NCI-H526 (cell line): Measurements from ENCODE around the gene PLEKHA1.

Experiments
- DNase-seq, 2 experiments: peaks; one replicate each; lab custom pipeline; 2025; lab: John Stamatoyannopoulos, UW

The PLEKHA1 gene

DNA sequence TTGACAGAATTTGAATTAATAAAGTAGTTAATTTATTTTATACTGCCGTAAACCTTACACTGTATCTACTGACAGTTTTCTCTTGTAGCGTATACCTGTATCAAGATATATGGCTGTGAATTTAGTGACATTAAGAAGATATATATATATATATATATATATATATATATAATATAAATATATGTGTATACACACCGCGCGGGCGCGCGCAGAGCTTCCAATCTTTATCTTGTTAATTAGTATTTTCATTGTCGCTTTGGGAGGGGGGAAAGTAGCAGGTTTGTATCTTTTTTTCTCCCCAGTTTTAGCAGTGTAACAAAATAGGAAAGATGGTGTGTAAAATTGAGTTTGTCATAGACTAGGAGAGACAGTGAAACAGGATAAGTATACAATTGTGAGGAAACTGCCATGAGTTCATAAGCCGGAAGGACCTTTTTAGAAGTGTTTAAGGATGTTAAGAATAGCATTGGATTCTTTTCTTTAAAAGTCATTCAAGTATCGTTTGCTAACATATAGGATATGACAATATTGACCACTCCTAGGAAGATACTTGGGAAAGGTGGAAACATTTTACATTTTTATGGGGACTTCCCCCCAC, 2.0 kb downstream of the PLEKHA1 start:
- no peak for DNase-seq

DNA sequence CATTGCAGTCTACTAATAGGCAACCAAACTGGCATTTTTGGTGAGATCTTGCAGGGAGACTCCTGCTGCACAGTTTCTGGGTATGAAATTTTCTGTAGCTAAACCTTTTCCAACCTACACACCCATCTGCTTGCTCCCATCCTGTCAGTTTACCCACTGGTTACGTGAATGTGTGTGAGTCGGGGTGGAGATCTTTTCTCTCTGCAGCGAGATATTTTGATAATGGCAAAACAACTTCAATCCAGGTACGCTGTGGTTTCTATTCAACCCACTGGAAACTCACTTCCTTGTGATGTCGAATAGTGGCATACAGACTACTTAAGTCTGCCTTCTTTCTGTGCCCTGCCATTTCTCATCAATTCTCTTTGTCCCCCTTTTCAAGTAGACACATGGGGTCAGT, 4.5 kb downstream of the PLEKHA1 start:
- DNase-seq: no peak

DNA sequence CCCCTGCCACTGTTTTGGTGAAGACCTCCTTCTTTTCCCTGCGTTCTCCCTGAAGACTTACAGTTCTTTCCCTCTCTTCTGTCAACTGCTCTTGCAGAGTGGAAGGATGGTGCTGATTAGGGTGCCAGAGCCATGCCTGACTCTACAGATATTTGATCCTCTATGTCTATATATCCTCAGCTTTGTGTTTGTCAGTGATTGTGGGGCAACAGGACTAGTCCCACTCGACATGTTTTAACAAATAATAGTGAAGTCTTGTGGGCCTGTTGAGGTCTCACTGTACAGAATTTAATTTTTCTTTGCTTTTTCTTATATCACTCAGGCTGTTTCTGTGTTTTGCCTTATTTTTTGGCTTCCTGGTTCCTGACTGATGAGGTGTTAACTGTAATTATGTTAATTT, 5.0 kb downstream of the PLEKHA1 start:
- DNase-seq: no peak

DNA sequence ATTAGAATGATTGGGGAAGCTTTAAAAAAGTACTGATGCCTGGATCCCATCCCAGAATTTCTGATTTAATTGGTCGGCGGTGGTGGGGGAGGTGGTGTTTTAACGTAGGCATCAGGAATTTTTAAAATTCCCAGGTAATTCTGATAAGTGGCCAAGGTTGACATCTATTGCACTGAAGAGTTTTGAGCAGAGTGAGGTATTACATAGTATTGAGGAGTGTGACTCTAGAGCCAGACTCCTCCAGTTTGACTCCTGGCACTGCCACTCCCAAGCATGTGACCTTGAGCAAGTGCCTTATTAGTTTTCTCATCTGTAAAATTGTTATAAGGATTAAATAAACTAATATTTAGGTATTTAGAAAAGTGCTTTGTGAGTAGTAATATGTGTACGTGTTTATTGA, 6.2 kb downstream of the PLEKHA1 start:
- DNase-seq: no peak

DNA sequence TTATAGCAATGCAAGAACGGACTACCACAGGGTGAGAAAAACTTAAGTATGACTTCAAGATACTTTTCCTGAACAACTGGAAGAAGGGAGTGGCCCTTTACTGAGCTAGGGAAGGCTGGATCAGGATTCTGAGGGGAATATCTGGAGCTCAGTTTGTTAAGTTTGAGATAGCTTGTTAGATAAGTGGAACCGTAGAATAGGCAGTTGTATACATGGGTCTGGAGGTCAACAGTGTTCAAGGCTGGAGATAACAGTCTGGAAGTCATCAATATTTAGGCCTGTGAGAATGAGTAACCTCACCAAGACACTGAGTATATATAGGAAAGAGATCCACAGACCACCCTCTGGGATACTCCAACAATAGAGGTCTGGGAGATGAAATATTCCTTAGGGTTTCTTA, 7.2 kb downstream of the PLEKHA1 start:
- no peak for DNase-seq

DNA sequence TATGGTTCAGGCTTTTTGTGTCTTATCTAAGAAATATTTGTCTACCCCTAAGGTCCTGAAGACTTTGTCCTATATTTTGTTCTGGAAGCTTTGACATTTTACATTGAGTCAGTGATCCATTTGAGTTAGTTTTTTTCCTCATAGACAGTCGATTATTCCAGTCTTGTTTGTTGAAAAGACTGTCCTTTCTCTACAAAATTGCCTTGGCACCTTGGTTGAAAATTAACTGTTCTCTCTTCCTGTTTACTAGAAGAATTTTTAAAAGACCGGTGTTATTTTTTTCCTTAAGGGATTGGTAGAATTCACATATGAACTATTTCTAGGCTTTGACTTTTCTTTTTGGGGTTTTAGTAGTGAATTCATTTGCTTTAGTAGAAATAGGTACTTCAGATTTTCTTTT, 12.0 kb downstream of the PLEKHA1 start:
- no peak for DNase-seq

DNA sequence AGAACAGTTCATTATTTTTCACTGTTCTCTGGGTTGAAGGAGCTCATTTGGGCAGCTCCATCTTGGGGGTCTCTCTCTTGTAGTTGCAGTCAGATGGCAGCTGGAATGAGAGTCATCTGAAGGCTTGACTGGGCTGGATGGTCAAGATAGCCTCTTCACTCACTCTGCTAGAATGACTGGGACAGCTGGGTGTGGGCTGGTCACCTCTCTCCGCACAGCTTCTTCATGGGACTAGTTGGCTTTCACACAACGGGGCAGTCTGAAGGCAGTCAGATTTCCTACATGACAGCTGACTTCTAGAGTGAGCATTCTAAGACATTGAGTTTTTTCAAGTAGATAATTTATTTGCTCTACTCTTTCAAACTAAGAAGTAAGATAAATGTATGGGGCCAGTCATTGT, 13.1 kb downstream of the PLEKHA1 start:
- DNase-seq: no peak

DNA sequence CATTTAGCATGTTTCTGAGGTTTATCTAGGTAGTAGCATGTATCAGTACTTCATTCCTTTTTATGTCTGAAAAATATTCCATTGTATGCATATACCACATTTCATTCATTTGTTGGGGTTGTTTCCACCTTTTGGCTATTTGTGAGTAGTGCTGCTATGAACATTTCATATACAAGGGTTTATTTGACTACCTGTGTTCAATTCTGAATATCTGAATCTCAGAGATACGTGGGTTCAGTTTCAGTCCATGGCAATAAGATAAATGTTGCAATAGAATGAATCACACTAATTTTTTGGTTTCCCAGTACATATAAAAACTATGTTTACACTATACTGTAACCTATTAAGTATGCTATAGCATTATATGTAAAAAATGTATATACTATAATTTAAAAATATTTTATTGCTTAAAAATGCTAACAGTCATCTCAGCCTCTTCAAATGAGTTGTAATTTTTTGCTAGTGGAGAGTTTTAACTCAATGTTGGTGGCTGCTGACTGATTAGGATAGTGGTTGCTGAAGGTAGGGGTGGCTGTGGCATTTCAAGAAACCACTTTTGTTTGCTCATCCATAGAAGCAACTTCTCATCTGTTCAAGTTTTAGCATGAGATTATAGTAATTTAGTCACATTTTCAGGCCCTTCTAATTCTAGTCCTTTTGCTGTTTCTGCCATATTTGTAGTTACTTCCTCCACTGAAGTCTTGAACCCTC, 13.9 kb downstream of the PLEKHA1 start:
- DNase-seq: no peak

DNA sequence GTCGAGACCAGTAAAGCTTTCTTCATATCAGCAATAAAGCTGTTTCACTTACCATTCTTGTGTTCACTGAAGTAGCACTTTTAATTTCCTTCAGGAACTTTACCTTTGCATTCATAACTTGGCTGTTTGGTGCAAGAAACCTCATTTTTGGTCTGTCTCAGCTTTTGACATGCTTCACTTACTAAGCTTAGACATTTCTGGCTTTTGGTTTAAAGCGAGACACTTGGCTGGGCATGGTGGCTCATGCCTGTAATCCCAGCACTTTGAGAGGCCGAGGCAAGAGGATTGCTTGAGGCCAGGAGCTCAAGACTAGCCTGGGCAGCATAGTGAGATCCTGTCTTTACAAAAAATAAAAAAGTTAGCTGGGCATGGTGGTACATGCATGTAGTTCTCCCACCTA, 15.8 kb downstream of the PLEKHA1 start:
- DNase-seq: no peak

DNA sequence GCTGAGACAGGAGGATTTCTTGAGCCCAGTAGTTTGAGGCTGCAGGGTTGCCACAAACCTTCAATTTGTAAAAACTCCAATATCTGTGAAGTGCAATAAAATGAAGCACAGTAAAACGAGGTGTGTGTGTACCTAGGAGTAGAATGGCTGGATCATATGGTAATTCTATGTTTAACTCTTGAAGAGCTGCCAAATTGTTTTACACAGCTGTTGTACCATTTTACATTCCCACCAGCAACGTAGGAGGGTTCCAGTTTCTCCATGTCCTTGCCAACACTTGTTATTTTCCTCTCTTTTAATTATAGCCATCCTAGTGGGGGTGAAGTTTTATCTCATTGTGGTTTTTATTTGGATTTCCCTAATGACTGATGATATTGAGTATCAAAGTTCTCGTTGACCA, 16.2 kb downstream of the PLEKHA1 start:
- no peak for DNase-seq

DNA sequence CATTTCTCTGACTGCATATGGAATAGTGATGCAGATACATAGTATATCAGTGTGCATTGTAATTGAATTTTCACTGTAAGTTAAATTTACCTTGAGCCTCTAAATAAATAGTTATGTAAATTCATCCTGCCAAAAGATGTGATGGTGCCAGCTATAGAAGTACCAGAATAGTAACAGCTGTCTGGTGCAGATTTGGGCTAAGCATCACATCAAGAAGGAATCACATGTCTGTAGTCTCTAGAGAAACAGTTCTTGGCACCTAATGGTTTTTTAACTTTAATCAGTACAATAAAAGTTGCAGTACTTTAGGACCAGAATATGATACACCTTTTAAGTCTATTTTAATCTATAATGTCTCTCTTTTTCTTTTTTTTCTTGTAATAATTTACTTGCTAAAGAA, 17.4 kb downstream of the PLEKHA1 start:
- DNase-seq: no peak

DNA sequence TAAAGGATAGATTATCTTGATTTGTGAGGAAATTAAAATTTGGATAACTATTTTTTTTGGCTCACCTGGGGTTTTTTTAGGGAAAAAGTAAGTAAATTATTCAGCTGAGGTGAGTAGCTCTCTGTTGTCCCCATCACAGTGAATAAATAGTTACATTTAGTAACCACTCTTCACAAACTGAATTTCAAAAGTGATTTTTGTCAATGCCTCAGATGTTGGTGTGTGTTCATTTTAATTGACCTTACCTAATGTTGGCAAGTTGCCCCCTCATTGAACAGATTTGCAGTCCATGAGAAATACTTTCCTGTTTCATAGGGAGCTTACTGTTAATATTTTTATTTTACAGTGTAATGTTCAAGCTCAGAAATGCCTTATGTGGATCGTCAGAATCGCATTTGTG, 18.3 kb downstream of the PLEKHA1 start:
- no peak for DNase-seq

DNA sequence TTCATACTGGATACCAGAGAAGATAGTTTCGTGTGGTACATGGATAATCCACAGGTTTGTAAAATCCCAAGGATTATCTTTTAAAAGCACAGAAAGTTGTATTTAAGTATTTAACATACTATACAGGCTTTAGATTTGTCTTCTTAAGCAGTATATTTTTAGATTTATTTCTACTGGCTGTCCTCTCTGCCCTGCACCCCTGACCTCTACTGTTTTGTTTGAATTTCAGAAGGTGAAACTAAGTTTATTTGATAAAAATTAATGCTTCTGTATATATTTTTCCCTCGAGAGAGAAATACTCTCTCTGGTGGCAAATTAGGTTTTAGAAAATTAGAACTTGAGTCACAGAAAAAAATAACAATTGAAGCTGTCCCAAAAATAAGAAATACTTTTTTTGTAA, 18.8 kb downstream of the PLEKHA1 start:
- DNase-seq: no peak

DNA sequence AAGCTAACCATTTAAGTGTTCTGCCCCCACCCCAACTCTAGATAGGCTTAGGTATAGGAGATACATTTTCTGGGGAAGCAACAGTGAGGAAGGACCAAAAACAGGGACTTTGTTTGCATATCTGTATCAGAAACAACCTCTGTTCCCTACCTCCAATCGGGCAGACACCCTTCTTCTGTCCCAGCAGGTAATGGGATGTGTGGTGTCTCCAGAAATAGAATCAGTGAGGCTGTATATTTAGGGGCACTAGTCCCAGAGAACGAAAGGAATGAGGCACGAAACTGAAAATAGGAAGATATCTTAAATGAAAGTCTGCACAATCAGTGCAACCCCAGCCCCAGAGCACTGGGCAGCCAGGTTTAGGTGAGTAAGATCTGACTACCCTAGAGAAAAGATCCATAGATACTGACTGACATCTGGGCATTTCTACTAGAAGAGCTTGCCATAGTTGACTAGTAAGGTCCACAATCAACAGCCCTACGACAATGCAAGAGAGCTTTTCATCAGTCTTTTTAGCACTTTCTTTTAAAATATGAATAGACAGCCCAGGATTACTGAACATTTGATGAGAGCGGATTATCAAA, 28.1 kb downstream of the PLEKHA1 start:
- no peak for DNase-seq

DNA sequence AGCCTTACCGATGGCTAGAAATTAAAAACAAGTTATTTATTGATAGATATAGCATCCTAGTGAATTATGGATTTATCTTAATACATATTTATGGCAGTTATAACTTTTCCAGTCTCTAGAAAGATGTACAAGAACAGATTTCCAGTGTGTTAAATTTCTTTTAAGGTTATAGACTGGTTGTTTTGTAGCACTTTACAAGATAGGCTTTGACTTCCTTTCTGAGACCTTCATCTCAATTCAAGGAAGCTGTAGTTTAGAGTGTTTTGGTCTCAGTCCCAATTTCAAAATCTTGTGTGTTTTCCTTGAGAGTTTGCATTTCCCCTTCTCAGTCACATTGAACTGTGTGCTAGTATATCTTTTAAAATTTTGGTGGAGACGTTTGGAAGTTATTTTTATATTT, 30.1 kb downstream of the PLEKHA1 start:
- no peak for DNase-seq

DNA sequence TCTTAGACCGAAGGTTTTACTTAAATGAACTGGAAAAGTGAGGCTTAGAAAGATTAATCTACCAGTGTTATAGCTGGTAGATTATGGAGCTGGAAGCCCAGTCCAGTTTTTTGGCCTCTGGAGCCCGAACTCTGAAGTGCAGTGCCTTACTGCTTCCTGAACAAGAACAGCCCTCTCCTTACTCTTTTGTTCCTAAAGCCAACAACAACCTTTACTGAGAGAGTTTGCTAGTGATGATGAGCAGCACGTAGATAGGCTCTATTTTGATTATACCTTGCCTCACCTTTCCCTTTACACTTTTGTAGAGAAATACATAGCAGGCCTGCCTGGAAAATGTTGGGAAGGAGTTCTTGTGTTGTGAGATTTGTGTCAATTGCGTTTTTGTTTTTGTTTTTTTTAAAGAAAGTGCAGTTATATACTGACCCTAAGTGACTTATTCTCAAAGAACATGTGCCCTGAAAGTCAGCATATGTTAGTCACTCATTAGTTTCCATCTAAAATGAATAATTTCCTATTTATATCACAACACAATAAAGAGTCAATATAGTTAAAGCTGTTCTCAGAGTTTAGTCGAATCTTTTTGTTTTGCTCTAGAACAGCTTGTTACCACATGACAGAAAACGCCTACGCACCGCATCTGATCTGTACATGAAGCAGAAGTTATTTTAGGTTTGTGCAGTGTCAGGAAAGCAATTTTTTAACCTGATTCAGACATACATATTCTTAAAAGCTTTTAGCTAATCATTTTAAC, 33.0 kb downstream of the PLEKHA1 start:
- no peak for DNase-seq

DNA sequence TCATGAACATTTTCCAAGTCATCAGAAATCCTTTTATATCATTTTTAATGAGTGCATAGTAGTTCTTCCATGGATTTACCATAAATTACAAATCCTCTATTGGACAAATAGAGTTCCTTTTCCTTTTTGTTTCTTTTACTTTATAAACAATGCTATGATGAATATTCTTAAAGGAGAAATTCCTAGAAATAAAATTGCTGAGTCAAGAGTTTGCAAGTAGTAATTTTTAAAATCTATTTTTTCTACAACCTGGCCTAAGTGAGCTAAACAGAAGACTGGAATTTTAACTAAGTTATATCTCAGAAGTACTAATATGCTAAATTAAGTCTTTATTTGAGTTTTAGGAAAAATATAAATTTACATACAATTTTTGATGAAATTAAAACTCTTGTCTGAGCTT, 38.8 kb downstream of the PLEKHA1 start:
- DNase-seq: no peak

DNA sequence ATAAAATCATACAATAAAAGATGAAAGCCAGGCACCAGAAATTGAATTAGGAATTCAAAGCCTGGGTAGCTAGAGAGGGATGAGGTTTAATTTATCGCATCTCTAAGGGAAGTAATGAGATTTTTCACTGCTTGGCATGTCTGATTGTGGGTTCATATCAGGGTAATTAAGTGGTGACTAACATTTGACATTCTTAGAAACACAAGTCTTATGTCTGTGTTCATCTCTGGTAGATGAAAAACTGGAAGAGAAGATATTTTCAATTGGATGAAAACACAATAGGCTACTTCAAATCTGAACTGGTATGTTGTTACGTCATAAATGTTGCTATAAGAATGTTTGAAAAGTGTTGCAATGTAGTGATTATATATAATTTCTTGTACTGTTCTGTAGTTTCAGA, 43.2 kb downstream of the PLEKHA1 start:
- DNase-seq: no peak

DNA sequence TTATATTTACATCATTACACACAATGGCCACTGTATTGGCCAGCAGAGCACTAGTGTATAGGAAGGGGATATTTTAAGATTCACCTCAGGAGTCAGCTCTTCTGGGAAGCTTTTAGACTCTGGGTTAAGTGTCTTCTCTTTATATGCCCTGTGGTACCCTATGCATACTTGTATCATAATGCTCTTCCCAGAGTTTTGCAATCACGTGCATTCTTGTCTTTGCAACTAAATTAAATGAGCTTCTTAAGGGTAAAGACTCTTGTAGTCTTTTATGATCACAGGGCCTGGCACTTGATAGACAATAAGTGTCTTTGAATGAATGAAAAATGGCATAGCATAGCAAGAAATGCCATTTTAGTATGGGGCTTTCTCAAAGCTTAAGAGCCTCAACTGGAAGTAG, 44.5 kb downstream of the PLEKHA1 start:
- no peak for DNase-seq

DNA sequence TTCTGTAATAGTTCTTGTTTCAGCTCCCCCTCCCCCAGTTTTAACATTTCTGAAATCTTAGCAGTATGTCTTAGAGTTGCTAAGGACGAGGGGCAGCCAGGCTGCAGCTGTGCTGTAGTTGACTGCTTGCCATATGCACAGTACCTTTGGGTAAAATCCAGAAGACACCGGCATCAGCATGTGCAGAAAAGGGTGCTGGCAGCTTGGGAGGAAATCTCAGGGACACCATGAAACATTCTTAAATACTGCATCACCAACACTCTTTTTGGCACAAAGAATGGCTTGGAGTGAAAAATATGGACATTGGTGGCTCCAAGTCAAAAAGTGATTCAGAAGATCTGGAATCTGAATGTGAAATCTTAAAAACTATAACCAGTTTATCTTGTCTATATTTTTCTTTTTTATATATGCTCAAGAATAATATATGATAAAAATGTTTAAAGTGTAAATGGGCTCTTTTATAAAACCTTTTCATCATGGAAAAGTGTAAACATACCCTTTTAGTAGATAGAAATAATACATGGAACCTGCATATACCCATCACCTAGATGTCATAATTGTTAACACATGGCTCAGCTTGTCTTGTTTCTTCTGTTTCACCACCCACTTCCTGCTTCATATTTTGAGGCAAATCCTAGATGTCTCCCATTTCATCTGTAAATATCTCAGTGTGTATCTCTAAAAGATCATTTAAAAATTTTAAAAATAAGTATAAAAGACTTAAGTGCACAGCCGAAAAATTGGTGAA, 45.5 kb downstream of the PLEKHA1 start:
- no peak for DNase-seq

DNA sequence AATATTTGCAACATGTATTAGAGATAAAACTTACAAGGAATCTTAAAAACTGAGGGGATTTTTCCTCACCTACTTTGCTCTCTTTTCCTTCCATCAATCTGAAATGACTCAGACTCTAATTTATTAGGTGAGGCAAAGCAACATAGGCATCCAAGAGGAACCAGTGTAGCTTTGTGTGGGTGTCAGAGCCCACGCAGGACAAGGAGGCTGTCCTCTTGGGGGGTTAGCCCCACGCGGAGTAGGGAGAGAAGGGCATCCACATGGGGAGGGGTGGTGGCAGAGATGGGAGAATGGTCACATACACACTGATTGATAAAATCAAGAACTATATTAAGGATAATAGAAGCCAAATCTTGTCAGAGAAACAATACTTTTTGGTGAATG, 46.1 kb downstream of the PLEKHA1 start:
- DNase-seq: no peak

DNA sequence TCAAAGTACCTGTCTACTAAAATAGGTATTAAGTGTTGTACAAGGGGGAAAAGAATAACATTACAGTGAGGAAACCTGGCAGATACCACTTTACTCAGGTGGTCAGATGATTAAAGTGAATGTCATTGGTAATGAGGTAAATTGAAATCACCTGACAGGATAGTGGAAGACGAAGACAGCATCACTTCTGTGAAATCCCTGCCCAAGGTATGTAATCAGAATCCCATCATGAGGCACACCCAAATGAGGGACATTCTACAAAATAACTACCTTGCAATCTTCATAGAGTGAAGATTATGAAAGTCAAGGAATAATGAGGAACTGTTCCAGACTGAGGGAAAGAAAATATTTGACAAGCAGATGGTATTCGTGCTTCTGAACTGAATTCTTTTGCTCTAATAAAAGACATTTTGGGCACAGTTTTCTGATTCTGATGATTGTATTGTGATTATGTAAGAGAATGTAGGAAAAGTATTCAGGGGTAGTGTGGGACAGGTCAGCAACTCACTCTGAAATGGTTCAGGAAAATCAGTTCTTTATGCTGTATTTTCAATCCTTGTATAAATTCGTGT, 46.6 kb downstream of the PLEKHA1 start:
- DNase-seq: no peak
